Endodermal cell (in vitro differentiated cells): ENCODE results near the gene NME3. TPM values are rescaled to one million over a fixed set of nuclear protein-coding genes. Genes with fewer than 3 reads are reported as not detected.

Source experiments
- DNase-seq: peaks from one replicate; pipeline ENCODE4 v3.0.0-alpha.2; 2017
- H3K27ac ChIP-seq: 2 replicates; pipeline ENCODE4 v1.5.1; 2013; ENCODE audit warnings: mild to moderate bottlenecking, low read depth, low read length, moderate library complexity
- H3K27me3 ChIP-seq: 2 replicates; pipeline ENCODE4 v1.6.1; 2013; ENCODE audit warnings: mild to moderate bottlenecking, low read length, moderate library complexity; ENCODE audit not compliant: insufficient read depth, control insufficient read depth, poor library complexity, severe bottlenecking
- H3K36me3 ChIP-seq: 2 replicates; pipeline ENCODE4 v1.7.0; 2013; ENCODE audit warnings: mild to moderate bottlenecking, low read length, moderate library complexity; ENCODE audit not compliant: control insufficient read depth, insufficient read depth
- H3K4me1 ChIP-seq: one replicate; pipeline ENCODE4 v1.7.0; 2013; ENCODE audit warnings: low read length; ENCODE audit not compliant: control insufficient read depth, insufficient read depth
- H3K4me3 ChIP-seq: 2 replicates; pipeline ENCODE4 v1.5.1; 2013; ENCODE audit warnings: mild to moderate bottlenecking, low read length, moderate library complexity
- H3K9ac ChIP-seq: 2 replicates; pipeline ENCODE4 v1.6.1; 2013; ENCODE audit warnings: mild to moderate bottlenecking, low read length, moderate library complexity; ENCODE audit not compliant: poor library complexity, severe bottlenecking; ENCODE audit errors: extremely low read depth
- H3K9me3 ChIP-seq: 2 replicates; pipeline ENCODE4 v1.6.1; 2013; ENCODE audit warnings: mild to moderate bottlenecking, low read length, moderate library complexity; ENCODE audit not compliant: control insufficient read depth
- H3K27ac Mint-ChIP-seq: 2 replicates; pipeline ENCODE4 v1.8.0; 2020; ENCODE audit warnings: mixed read lengths
- H3K27me3 Mint-ChIP-seq: 2 replicates; pipeline ENCODE4 v1.8.0; 2021; ENCODE audit warnings: mild to moderate bottlenecking, mixed read lengths; ENCODE audit not compliant: insufficient read depth
- H3K36me3 Mint-ChIP-seq: 2 replicates; pipeline ENCODE4 v1.8.0; 2020; ENCODE audit warnings: low read depth, mixed read lengths
- H3K4me1 Mint-ChIP-seq: 2 replicates; pipeline ENCODE4 v1.8.0; 2020; ENCODE audit warnings: mixed read lengths
- H3K4me3 Mint-ChIP-seq: 2 replicates; pipeline ENCODE4 v1.8.0; 2020; ENCODE audit warnings: mild to moderate bottlenecking, moderate library complexity, mixed read lengths
- H3K9me3 Mint-ChIP-seq: 2 replicates; pipeline ENCODE4 v1.8.0; 2020; ENCODE audit warnings: mild to moderate bottlenecking, mixed read lengths
- CTCF ChIP-seq: fragments of 200-600 bp; sonication (generic); conservative IDR thresholded peaks from 2 replicates; pipeline ENCODE4 v1.5.0; 2021; ENCODE audit warnings: antibody characterized with exemption, mild to moderate bottlenecking
- WGBS, 2 experiments: methylation state at CpG; one replicate each; pipeline versions ENCODE4 v1.1.5 to v1.1.7; 2013; ENCODE audit warnings: missing lambda C conversion rate in 2 of 2, mixed read lengths in 1 of 2; ENCODE audit not compliant: insufficient coverage in 1 of 2, insufficient read length in 1 of 2; 5-methylcytosine and 5-hydroxymethylcytosine counted together
- total RNA-seq, 2 donors: library from RNA; stranded (reverse); fragmentation: NEBNext Ultra II Directional in 1 of 2; extraction: Animal tissue kit (Norgen Biotek cat#: 25700) in 1 of 2; gene quantifications; 2 replicates in 1 of 2; 3 replicates in 1 of 2; pipeline ENCODE4 v1.2.1, GENCODE V29; 2021

Gene NME3
- total RNA-seq, 2 donors from 2014 or later: 70.3 to 73.6 TPM

DNA sequence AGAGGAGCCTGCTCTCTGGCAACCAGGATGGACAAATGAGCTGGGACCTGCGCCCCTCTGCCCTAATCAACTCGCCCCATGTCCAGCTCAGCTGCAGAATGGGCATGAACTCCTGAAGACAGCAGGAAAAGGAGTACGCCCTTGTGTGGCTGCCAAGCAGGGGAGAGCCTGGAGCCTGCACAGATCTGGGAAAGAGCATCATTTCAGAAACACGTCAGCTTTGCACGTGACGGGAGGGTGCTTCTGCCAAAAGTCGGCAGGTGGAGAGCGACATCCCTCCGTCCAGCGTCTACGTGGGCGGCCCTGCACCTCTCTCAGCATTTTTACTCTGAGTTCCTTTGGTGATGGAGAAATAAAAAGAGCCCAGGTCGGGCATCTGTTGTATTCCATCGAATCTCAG lies 18.5 kb downstream of the NME3 start:
- Histone ChIP-seq H3K9me3 (no peaks in the 10 kb centered on the region), H3K27me3 (no peaks in the 10 kb centered on the region), H3K4me3 (no peak overlapping the region), H3K36me3 (peaks cover 41% of the 10 kb centered on the region), H3K4me1 (no peaks in the 10 kb centered on the region), H3K9ac (no peak overlapping the region), H3K27ac (no peak overlapping the region)
- no peak for TF ChIP-seq CTCF
- Mint-ChIP-seq H3K4me1 (no peaks in the 10 kb centered on the region), H3K27me3 (no peaks in the 10 kb centered on the region), H3K9me3 (no peaks in the 10 kb centered on the region), H3K36me3 (peaks cover 47% of the 10 kb centered on the region), H3K4me3 (no peak overlapping the region), H3K27ac (no peak overlapping the region)
- WGBS, 2 experiments: 96 to 97% methylated on average over 14 of the region's 14 CpGs
- no peak for DNase-seq

- H3K4me1 ChIP-seq: no peaks in the 10 kb centered on the region
- H3K27me3 ChIP-seq: no peaks in the 10 kb centered on the region
- no peak overlapping the region for H3K9ac ChIP-seq
- 95 to 96% methylated on average over 12 to 16 of the region's 16 CpGs for WGBS, 2 experiments
- Mint-ChIP-seq H3K4me3 (no peak overlapping the region), H3K36me3 (peaks cover 51% of the 10 kb centered on the region), H3K27ac (no peak overlapping the region), H3K27me3 (no peaks in the 10 kb centered on the region), H3K4me1 (no peaks in the 10 kb centered on the region), H3K9me3 (no peaks in the 10 kb centered on the region)
- H3K4me3 ChIP-seq: no peak overlapping the region
- no peak for TF ChIP-seq CTCF
- no peak overlapping the region for H3K27ac ChIP-seq
- no peak for DNase-seq
- H3K9me3 ChIP-seq: no peaks in the 10 kb centered on the region
- peaks cover 41% of the 10 kb centered on the region for H3K36me3 ChIP-seq
These were observed 19.4 kb downstream of the NME3 start for GRCh38 chr16:1751946-1752345.

GRCh38 chr16:1749152-1750117 lies 21.9 kb downstream of the NME3 start:
- no peaks in the 10 kb centered on the region for H3K27me3 ChIP-seq
- Mint-ChIP-seq H3K9me3 (no peaks in the 10 kb centered on the region), H3K27ac (no peak overlapping the region), H3K4me1 (no peaks in the 10 kb centered on the region), H3K36me3 (peaks cover 48% of the 10 kb centered on the region), H3K4me3 (no peak overlapping the region), H3K27me3 (no peaks in the 10 kb centered on the region)
- no peak overlapping the region for H3K4me3 ChIP-seq
- 93 to 96% methylated on average over 15 to 29 of the region's 29 CpGs for WGBS, 2 experiments
- no peaks in the 10 kb centered on the region for H3K4me1 ChIP-seq
- H3K27ac ChIP-seq: no peak overlapping the region
- H3K36me3 ChIP-seq: peaks cover 34% of the 10 kb centered on the region
- no peaks in the 10 kb centered on the region for H3K9me3 ChIP-seq
- TF ChIP-seq CTCF: no peak
- H3K9ac ChIP-seq: no peak overlapping the region
- DNase-seq: no peak
